Medulla oblongata (tissue), 1 donor: ENCODE results near the gene IRF2BP2.
"Not testable (repeated sequence)": the region's sequence is repeated elsewhere in the genome, so short reads cannot be mapped to it uniquely, and the experiment has no call there.

Experiments used
- DNase-seq: peaks from one replicate; pipeline ENCODE4 v3.0.0-alpha.2; 2015; ENCODE audit errors: extremely low spot score

The IRF2BP2 gene

GRCh38 chr1:234601301-234602017 is 8.5 kb downstream of the IRF2BP2 start:
- peak; percentile 61 for DNase-seq

DNA sequence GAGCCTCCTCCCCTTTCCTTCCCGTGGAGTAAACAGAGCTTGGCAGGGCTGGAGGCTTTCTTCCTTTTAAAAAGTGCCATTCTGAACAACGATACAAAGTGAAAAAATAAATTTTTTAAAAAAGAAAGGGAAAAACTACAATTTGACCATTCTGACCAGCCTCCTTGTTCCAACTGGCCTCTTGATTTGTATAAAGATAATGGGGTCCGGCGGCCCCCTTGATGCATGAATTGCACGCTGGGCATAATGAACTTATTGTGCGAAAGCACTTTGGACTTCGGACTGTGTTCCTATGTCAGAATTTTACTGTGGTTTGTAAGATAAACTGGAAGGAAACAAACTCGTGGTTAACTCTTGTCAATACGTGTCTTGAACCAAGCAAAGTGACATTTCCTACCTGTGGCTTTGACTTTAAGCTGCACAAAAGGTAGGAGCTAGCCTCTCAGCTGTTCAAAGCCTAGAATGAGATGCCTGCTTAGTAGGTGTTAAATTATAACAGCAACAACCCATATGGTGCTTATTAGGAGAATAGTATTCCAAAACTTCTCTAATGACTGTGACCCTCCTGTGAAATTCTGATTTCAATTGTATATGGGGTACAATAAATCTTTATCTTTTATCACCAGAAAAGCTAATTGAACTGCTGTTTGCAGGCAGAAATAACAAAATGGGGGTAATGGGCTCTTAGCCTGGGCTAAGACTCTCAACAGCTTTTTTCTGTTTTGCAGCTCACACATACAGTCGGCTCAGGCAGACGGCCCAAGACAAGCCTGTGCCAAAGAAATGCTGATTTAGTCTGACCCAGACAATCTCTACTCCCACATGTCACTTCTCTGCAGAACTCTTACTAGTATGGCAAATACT is 9.3 kb downstream of the IRF2BP2 start:
- DNase-seq: peak; percentile 64

GRCh38 chr1:234599617-234600417 is 10.2 kb downstream of the IRF2BP2 start:
- peak; percentile 87 for DNase-seq

DNA sequence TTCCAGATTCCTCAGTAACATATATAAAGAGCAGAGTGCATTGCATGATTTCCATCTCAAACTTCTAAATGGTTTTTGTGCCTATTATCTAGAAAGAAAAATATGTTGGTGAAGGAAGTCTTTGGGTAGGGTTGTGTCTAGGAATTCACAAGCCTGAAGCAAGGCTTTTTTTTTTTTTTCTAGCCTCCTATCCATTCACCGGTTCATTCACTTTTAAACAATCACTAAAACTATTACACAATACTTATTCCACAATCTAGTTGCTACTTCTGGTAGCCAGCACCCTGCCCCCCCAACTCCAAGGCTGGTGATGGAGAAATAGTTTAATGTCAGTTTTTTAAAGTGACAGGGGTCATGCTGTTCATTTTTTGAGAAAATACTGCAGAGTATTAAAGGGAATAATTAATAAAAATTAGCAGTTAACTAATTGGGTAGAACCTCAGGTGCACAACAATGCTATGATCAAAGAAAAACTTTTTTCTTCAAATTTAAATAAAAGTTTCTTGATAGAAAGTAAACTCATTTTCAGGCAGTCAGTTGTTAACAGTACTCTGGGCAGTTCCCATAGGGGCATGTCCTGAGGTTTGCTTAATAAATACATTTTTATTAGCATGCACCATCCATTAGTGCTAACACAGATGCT is 10.9 kb downstream of the IRF2BP2 start:
- no peak for DNase-seq

DNA sequence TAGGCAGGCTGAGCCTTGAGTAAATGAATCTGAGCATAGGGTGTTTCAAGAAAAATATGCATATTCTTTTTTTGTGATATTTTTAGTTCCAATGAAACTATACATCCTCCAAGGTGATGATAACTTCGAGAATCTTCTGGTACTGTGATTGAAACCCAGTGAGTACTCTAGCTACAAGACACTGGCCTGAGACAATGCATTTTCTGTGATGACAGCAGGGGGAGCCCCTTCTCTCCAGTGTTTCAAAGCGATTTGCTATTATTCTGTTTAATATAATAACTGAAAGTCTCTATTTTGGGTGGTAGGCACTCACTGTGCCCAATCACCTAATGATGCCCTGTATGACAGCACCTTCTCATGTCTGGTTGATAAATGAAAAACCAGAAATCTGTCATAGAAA is 12.1 kb downstream of the IRF2BP2 start:
- DNase-seq: peak; percentile 70

GRCh38 chr1:234595899-234596298 is 14.1 kb downstream of the IRF2BP2 start:
- no peak for DNase-seq

DNA sequence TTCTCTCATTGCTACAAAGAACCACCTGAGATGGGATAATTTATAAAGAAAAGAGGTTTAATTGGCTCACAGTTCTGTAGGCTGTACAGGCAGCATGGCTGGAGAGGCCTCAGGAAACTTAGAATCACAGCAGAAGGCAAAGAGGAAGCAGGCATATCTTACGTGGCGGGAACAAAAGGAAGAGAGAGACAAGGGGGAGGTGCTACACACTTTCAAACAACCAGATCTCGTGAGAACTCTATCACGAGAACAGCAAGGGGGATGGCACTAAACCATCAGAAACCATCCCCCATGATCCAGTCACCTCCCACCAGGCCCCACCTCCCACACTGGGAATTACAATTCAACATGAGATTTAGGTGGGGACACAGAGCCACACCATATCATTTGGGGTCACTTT is 15.4 kb downstream of the IRF2BP2 start:
- DNase-seq: not testable (repeated sequence)

- no peak for DNase-seq
Measured at GRCh38 chr1:234593771-234594504, 16.0 kb downstream of the IRF2BP2 start.

GRCh38 chr1:234593109-234593508 is 16.9 kb downstream of the IRF2BP2 start:
- no peak for DNase-seq

- DNase-seq: no peak
Measured at GRCh38 chr1:234592240-234592639, 17.7 kb downstream of the IRF2BP2 start.

GRCh38 chr1:234591131-234591530 is 18.8 kb downstream of the IRF2BP2 start:
- no peak for DNase-seq

DNA sequence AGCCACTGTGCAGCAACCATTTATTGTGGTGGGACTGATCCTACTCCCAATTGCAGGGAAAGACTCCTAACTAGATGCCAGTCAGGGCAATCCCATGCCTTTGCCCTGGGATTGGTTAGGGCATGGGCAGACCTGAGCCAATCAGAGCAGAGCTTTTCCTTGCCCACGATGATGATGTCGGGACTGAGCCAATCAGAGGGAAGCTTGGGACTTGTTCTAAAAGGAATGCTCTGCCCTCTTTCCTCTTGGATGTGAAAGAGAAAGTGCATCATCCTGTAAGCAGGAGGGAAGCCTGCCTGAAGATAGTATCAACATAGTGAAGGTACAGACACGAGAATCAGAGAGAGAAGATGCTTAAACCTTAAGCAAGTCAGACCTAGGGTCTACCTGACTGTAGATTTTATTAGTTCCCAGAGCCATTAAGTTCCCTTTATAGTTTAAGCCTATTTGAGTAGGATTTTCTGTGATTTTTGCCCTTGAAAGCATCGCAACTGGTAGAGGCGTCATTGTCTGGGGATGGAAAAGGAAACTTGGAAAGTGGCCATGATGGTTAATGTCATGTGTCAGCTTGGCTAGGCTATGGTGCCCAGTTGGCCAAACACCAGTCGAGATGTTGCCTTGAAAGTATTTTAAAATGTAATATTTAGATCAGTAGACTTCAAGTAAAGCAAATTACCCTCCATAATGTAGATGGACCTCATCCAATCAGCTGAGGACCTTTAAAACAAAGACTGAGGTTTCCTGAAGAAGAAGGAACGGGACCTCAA is 19.9 kb downstream of the IRF2BP2 start:
- peak; percentile 61 for DNase-seq

DNA sequence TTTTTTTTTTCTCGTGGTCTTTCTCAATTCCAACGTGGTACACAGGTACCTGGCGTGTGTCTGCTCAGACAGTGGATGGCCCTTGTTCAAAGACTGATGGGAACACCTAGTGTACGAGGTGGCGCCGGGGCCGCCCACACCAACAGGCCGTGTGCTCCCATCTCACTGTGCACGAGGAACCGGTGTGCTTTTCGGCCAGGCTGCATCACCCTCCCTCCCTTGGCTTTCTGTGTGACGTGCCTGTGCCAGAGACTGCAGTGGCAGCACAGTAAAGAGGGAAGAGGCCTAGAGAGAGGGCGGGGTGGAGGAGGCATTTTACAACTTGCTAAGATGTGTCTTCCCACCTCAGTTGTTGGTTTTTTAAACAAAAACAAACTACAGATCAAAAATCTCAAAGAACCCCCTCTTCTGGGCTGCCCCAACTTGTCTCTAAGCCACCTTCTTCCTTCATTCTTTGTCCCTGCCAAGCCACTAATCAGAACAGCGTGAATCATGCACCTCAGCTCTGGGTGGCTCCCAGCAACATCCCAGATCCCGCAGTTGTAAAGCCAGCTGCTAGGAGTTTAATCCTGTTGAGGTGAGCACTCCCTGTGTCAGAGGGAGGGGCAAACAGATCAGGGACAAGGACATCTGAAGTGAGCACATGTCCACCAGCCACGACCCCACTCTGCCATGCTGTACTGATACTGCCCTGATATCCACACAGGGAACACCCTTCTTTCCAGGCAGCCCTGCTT is 20.7 kb downstream of the IRF2BP2 start:
- no peak for DNase-seq

DNA sequence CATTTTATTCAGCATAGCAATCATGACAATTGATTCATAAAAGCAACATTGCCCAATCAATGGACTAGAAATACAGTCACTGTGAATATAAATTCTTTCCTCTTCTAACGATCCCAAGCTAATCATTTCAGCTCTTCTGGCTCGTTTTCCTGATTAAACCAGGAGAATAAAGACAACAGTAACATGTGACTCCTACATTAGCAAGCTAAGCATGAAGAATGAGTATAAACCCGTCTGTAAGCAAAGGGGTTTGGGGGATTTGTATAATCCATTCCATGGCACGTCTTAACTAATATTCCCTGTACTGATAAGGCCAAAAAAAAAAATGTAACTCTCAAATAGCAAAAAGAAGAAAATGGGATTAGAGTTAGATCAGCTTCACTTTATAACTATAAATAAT is 21.6 kb downstream of the IRF2BP2 start:
- DNase-seq: no peak

DNA sequence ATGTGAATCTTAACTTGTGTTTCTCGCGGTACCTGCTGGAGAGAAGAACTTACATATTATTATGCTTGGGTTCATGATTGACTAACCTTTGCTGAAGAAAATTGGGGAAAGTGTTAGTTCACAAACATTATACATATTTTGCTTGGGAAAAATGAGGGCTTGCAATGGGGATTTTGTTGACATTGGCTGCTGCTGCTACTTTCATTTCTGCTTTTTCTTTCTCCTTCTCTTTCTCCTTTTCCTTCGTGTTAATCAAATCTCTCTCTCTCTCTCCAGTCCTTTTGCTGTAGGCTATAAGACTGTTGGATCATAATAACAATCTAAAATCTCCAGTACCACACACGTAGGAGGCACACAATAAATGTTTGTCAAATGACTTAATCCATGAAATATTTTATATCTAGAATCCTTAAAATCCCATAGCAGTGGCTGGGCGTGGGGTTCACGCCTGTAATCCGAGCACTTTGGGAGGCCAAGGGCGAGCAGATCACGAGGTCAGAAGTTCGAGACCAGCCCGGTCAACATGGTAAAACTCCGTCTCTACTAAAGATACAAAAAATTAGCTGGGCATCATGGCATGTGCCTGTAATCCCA is 23.0 kb downstream of the IRF2BP2 start:
- DNase-seq: no peak

DNA sequence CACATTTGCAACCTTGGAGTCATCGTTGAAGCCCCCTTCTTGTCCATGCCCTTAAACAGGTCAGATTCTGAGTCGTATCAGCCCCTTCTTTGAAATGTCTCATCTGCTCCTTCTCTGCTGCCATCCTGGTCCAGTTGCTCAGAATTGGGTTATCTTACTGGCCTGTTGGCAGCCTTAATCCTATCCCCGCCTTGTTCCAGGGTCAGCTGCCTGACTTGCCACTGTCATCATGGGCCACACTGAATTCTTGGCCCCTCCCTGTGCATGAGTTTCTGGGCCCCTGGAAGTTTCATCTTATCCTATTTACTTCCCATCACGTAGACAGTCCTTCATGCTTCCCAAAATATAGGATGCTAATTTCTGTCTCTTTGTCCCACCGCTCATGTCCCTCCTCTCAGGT is 23.7 kb downstream of the IRF2BP2 start:
- DNase-seq: no peak

DNA sequence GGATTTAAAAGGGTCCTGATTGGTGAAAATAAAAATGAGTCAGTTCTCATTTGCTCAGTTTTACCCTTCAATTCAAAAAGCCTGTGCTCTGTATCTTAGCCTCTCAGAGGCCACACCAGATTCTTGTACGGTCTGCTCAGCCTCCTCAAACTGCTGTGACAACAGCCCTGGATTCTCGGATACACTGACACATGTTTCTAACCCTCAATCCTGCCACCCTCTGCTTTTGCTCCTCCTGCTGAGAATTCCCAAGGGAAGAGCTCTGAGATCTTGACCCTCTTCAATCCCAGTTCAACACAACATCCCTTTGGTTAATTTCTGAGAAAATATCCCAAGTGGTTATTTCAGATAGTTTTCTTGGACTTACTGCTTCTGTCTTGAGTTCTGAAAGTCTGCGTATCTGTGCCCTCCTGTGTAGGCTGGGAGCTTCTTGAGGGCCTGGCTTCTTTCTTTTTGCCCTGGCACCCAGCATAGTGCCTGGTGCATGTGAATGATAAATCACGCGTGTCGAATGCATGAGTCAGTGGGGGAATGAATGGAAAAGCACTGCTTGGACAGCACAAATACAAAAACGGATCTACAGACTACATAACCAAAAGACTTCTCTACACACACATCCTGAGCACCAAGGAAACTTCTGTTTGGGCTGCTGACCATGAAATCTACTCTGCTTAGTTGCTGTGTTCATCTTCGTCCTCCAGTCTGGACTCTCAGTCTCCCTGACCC is 24.5 kb downstream of the IRF2BP2 start:
- no peak for DNase-seq

- peak; percentile 57 for DNase-seq
Measured at GRCh38 chr1:234584926-234585325, 25.1 kb downstream of the IRF2BP2 start.

GRCh38 chr1:234584420-234584805 is 25.6 kb downstream of the IRF2BP2 start:
- DNase-seq: no peak
